ENCODE measurements around the gene SHC2. TPM values are rescaled to one million over a fixed set of nuclear protein-coding genes. Genes with fewer than 3 reads are reported as not detected.
"Not testable (repeated sequence)": the region's sequence is repeated elsewhere in the genome, so short reads cannot be mapped to it uniquely, and the experiment has no call there.

Gene SHC2
- total RNA-seq, 2 donors from 2014 or later = 10.7 to 19.4 TPM

- DNase-seq = no peak
- intact Hi-C loops (cut with DNase I) = no loop called here
- no peak for ATAC-seq
Observed at GRCh38 chr19:401866-402511, 58.8 kb downstream of the SHC2 start.

DNA sequence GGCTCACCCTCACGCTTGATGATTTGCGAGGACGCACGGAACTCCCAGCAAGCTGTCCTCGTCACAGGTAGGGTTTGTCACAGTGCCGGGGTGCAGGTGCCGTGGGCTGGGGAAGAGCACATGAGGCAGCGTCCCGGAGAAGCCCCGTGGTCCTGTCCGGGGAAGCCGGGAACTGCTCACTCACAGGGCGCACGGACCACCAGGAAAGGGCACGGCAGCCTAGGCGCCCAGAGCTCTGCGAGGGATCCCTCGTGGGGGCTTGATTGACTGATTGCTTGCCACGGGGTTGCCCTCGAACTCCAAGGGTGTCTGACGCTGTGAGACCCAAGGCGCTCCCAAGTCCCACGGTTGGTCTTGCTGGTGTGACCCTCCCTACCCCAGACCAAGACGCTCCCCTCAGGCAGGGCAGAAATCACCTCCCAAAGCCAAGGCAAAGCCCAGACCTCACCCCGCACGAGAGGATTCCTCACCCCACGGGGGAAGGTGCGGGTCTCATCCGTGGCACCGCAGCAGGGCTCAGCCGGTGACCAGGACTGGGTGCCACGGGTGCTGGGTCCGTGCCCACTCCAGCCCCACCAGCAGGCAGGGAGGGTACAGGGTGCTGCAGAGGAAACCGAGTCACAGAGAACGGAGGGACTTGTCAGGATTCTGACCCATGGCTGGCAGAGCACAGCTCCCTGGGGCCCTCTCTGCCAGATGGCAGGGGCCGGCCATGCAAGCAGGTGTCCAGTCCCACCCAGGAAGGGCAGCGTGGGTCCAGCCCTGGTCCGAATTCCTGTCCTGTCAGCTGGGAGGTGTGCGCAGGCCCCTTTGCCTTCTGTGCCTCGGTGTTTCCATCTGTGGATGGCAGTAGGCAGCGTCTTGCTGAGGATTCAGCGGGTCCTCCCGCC is 59.6 kb downstream of the SHC2 start:
- no peak for DNase-seq
- no peak for ATAC-seq
- intact Hi-C loops (cut with DNase I) = no loop called here

DNA sequence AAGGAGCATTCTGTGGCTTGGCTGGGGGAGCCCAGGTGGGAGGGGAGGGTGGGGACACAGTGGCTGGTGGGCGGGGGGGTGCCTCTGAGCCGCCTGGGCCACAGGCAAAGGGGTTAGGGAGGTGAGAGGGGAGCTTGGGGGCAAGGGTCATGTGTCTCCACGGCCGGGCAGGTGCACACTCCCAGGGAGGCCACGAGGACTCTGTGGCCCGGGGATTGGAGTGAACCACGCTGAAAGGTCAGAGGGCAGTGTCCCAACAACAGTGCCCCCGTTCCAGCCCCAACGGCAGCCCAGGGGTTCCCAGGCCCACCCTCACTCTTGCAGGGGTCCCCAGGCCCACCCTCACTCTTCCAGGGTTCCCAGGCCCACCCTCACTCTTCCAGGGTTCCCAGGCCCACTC is 61.5 kb downstream of the SHC2 start:
- intact Hi-C loops (cut with DNase I) = no loop called here
- no peak for ATAC-seq
- no peak for DNase-seq

- intact Hi-C loops (cut with DNase I) = no loop called here
- DNase-seq (no peak), ATAC-seq (no peak)
Observed at GRCh38 chr19:398719-399118, 62.1 kb downstream of the SHC2 start.

DNA sequence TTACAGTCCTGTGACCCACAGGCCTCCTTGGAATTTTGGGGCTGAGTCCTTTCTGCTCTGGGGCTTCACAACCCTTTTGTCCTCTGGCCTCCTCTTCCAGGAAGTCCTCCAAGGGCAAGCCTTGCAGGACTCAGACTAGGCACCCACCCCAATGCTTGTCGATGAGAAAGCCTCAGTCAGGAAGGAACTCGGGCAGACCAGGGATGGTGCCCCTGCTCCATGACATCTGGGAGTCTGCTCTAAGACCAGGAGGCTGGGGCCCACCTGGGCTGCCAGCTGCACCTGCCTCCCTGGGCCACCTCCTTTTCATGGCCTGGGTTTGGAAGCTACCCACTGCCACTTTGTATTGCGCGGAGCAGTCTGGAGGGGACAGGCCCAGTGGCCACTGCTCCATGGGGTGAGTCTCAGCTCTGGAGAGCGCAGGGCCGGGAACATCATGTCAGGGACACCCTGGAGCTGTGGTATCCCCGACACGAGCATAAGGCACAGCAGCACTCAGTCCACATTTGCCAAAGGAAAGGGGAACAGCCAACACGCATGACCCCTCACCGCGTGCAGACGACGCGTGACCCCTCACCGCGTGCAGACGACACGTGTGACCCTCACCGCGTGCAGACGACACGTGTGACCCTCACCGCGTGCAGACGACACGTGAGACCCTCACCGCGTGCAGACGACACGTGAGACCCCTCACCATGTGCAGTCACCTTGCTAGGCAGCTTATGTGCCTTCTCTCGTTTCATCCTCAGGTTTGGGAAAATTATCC is 62.7 kb downstream of the SHC2 start:
- intact Hi-C loops (cut with DNase I) = no loop called here
- ATAC-seq = no peak
- DNase-seq = no peak

GRCh38 chr19:397321-397720 is 63.5 kb downstream of the SHC2 start:
- intact Hi-C loops (cut with DNase I) = no loop called here
- DNase-seq = no peak
- no peak for ATAC-seq

- intact Hi-C loops (cut with DNase I) = no loop called here
- ATAC-seq (no peak), DNase-seq (no peak)
Observed at GRCh38 chr19:395467-395866, 65.4 kb downstream of the SHC2 start.

DNA sequence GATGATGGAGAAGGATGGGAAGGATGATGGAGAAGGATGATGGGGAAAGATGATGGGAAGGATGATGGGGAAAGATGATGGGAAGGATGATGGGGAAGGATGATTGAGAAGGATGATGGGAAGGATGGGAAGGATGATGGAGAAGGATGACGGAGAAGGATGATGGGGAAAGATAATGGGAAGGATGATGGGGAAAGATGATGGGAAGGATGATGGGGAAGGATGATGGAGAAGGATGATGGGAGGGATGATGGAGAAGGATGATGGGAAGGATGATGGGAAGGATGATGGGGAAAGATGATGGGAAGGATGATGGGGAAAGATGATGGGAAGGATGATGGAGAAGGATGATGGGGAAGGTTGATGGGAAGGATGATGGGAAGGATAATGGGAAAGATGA is 66.0 kb downstream of the SHC2 start:
- intact Hi-C loops (cut with DNase I); ATAC-seq; DNase-seq: not testable (repeated sequence)

- intact Hi-C loops (cut with DNase I); DNase-seq; ATAC-seq: not testable (repeated sequence)
Observed at GRCh38 chr19:393560-393959, 67.3 kb downstream of the SHC2 start.

- intact Hi-C loops (cut with DNase I) = no loop called here
- ATAC-seq (no peak), DNase-seq (peak; percentile 19)
Observed at GRCh38 chr19:392375-392970, 68.4 kb downstream of the SHC2 start.

DNA sequence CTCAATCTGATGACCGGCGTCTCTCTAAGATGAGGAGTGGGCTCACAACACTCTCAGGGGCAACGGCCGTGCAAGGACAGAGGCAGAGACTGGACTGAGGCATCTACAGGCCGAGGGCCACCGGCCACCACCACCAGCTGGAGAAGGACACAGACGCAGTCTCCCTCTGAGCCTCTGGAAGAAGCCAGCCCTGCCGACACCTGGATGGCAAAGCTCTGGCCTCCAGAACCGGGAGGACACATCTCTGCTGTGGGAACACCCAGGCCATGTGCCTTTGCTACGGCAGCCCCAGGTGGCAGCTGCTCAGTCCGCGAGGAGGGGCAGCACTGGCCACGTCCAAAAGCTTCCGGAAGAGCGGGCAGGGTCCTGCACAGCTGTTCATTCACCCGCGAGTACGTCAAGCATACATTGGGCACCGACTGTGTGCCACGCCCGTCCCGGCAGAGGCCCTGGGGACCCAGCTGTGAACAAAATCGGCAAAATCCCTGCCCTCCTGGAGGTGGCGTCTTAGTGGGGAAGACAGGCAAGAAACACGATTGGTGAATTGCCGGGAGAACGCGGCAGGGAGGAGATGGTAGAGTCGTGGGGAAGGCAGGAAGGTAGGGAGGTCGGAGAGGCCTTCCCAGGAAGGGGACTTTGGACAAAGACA is 69.0 kb downstream of the SHC2 start:
- DNase-seq (peak; percentile 2), ATAC-seq (no peak)
- intact Hi-C loops (cut with DNase I) = no loop called here

GRCh38 chr19:391207-391557 is 69.7 kb downstream of the SHC2 start:
- ATAC-seq (no peak), DNase-seq (no peak)
- intact Hi-C loops (cut with DNase I) = no loop called here

DNA sequence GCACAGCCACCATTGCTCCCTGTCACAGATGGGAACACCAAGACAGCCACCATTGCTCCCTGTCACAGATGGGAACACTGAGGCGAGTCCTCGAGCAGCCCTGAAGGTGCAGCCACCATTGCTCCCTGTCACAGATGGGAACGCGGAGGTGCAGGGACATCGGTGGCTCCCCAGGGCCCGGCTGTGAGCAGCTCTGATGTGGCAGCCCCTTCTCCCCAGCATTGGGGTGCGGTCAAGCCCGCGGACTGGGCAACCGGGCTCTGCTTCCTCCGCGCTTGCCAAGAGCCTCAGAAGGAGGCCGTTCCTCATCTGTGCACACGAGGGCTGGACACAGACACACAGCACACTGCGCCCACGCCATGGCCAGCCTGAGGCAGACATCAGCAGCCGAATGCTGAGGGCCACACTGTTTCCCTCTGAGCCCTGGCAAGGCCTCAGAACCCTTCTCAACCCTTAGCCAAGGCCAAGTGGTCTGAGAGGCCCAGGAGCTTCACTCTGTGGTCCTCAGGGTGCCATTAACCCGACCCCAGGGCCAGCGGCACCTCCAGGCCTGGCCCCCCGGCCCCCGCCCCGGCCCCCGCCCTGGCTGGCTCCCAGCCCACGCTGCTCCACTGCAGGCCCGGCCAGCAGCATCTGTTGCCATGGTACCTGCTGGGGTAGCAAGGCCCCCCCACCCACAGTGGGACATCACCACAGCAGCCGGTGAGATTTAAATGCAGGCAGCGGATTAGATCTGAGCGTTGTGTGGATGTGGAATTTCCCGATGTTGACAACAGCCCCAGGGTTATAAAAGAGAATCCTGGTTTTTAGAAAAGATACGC is 70.2 kb downstream of the SHC2 start:
- ATAC-seq = no peak
- no peak for DNase-seq
- intact Hi-C loops (cut with DNase I) = no loop called here

- intact Hi-C loops (cut with DNase I) = no loop called here
- ATAC-seq = no peak
- DNase-seq = no peak
Observed at GRCh38 chr19:389935-390289, 70.9 kb downstream of the SHC2 start.

- intact Hi-C loops (cut with DNase I) = no loop called here
- DNase-seq (peak; percentile 6), ATAC-seq (no peak)
Observed at GRCh38 chr19:389255-389934, 71.4 kb downstream of the SHC2 start.

- DNase-seq (no peak), ATAC-seq (no peak)
- intact Hi-C loops (cut with DNase I) = no loop called here
Observed at GRCh38 chr19:388691-389090, 72.1 kb downstream of the SHC2 start.

GRCh38 chr19:387777-388176 is 73.1 kb downstream of the SHC2 start:
- DNase-seq = peak; percentile 9
- ATAC-seq = no peak
- intact Hi-C loops (cut with DNase I) = no loop called here
